PC-3 (cell line): ENCODE data around the gene ARF4. TPM values are rescaled to one million over a fixed set of nuclear protein-coding genes. Genes with fewer than 3 reads are reported as not detected.

Source experiments
- ATAC-seq: fragments of 200-7000 bp; cut with Tn5 transposase; 2 replicates; pipeline ENCODE4 v1.9.1; 2020; ENCODE audit warnings: mild to moderate bottlenecking, moderate library complexity
- BruUV-seq: library from RNA; stranded (reverse); fragments of 400-500 nt; replicated peaks from 2 replicates; lab custom pipeline; 2021; lab: Mats Ljungman, UMichigan
- CTCF ChIA-PET: fragments of 300-600 bp; sonication (Branson Sonifier 250); formaldehyde crosslinking; loops from one replicate; lab custom pipeline; 2022; ENCODE audit warnings: antibody characterized with exemption; lab: Charles Lee
- POLR2A ChIA-PET: fragments of 300-600 bp; sonication (Branson Sonifier 250); formaldehyde crosslinking; loops from one replicate; lab custom pipeline; 2022; ENCODE audit warnings: antibody characterized with exemption; ENCODE audit not compliant: unreplicated experiment; lab: Charles Lee
- DNase-seq: peaks from one replicate; pipeline ENCODE4 v3.0.0-alpha.2; 2015
- H2AFZ ChIP-seq: fragments of 300-600 bp; sonication (generic); 2 replicates; pipeline ENCODE4 v1.6.0; 2016; ENCODE audit warnings: antibody characterized with exemption, low read length
- H3F3A ChIP-seq: fragments of 300-600 bp; sonication (generic); one replicate; pipeline ENCODE4 v1.6.0; 2017; ENCODE audit warnings: antibody characterized with exemption, low read length, control low read depth, mild to moderate bottlenecking; ENCODE audit not compliant: unreplicated experiment
- H3K27ac ChIP-seq: fragments of 300-600 bp; sonication (generic); 2 replicates; pipeline ENCODE4 v1.5.1; 2016; ENCODE audit warnings: mild to moderate bottlenecking, low read length
- H3K27me3 ChIP-seq: fragments of 300-600 bp; sonication (generic); 2 replicates; pipeline ENCODE4 v1.6.1; 2016; ENCODE audit warnings: low read length, mixed read lengths
- H3K36me3 ChIP-seq: fragments of 300-600 bp; sonication (generic); 2 replicates; pipeline ENCODE4 v1.6.1; 2016; ENCODE audit warnings: low read depth, mixed run types, low read length, mixed read lengths
- H3K4me1 ChIP-seq: fragments of 300-600 bp; sonication (generic); 2 replicates; pipeline ENCODE4 v1.5.1; 2016; ENCODE audit warnings: low read length; ENCODE audit not compliant: insufficient read depth
- H3K4me2 ChIP-seq: fragments of 300-600 bp; sonication (generic); 2 replicates; pipeline ENCODE4 v1.6.0; 2016; ENCODE audit warnings: low read length
- H3K4me3 ChIP-seq: fragments of 300-600 bp; sonication (generic); 2 replicates; pipeline ENCODE4 v1.5.1; 2016; ENCODE audit warnings: mild to moderate bottlenecking, low read length, mixed read lengths
- H3K79me2 ChIP-seq: fragments of 300-600 bp; sonication (generic); 2 replicates; pipeline ENCODE4 v1.6.1; 2017; ENCODE audit warnings: low read length, mixed read lengths
- H3K9ac ChIP-seq: fragments of 300-600 bp; sonication (generic); 2 replicates; pipeline ENCODE4 v1.6.0; 2016; ENCODE audit warnings: mild to moderate bottlenecking, low read length
- H3K9me2 ChIP-seq: fragments of 300-600 bp; sonication (generic); replicated peaks from 2 replicates; pipeline ENCODE4 v1.6.1; 2016; ENCODE audit warnings: mixed run types, low read length, mixed read lengths
- H3K9me3 ChIP-seq: fragments of 300-600 bp; sonication (generic); 2 replicates; pipeline ENCODE4 v1.6.1; 2016; ENCODE audit warnings: low read length, mixed read lengths
- H4K20me1 ChIP-seq: fragments of 300-600 bp; sonication (generic); 2 replicates; pipeline ENCODE4 v1.6.1; 2016; ENCODE audit warnings: low read length, mixed read lengths
- EZH2 ChIP-seq: fragments of 300-600 bp; sonication (generic); IDR thresholded peaks from one replicate; pipeline ENCODE4 v1.6.1; 2017; ENCODE audit warnings: antibody characterized with exemption, mild to moderate bottlenecking, low read length; ENCODE audit not compliant: unreplicated experiment
- EZH2phosphoT487 ChIP-seq: fragments of 300-600 bp; sonication (generic); IDR thresholded peaks from 2 replicates; pipeline ENCODE4 v1.6.1; 2018; ENCODE audit warnings: mild to moderate bottlenecking, antibody characterized with exemption, low read length, borderline replicate concordance
- intact Hi-C: fragments of 100-400 bp; cut with micrococcal nuclease; formaldehyde crosslinking; loops from 2 replicates; pipeline ENCODE4 v1.9.0; 2023
- total RNA-seq: library from RNA; depleted of rRNA; stranded (reverse); fragments of >200 nt; gene quantifications from 2 replicates; pipeline ENCODE4 v1.2.3, GENCODE V29; 2014
- TF ChIP-seq, protein P1 (sequence below): fragments of 300-600 bp; sonication (generic); conservative IDR thresholded peaks from 2 replicates; pipeline ENCODE4 v1.5.1; 2017; ENCODE audit warnings: antibody characterized with exemption, low read depth, mild to moderate bottlenecking, low read length

The ARF4 gene
- total RNA-seq, 1 experiment from 2014 or later, result 135 TPM

DNA sequence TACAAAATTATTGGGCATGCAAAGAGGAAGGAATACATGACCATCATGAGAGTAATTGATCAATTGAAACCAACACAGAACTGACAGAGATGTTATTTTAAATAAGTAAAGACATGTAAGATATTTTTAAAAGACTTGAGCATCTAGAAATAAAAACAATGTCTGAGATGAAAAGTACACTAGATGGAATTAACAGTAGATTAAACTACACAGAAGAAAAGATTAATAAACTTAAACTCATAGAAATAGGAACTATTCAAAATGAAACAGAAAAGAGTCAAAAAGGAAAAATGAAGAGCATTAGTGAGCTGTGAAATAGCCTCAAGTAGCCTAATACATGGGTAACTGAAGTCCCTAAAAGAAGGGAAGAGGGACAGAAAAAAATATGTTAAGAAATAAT, 8.5 kb upstream of the ARF4 start:
- Histone ChIP-seq H3K9me3 (no peaks in the 10 kb centered on the region), H3K27ac (no peak overlapping the region), H3K4me3 (no peak overlapping the region), H3K4me1 (no peaks in the 10 kb centered on the region), H3K79me2 (no peaks in the 10 kb centered on the region), H3K9ac (no peak overlapping the region), H2AFZ (no peak overlapping the region), H3K27me3 (no peaks in the 10 kb centered on the region), H3K4me2 (no peak overlapping the region), H3K36me3 (no peaks in the 10 kb centered on the region), H4K20me1 (no peaks in the 10 kb centered on the region), H3K9me2 (no peaks in the 10 kb centered on the region), H3F3A (no peaks in the 10 kb centered on the region)
- ChIA-PET POLR2A (no interaction called here), CTCF (no interaction called here)
- TF ChIP-seq EZH2phosphoT487 (no peak), EZH2 (no peak)
- TF ChIP-seq, protein P1, sequence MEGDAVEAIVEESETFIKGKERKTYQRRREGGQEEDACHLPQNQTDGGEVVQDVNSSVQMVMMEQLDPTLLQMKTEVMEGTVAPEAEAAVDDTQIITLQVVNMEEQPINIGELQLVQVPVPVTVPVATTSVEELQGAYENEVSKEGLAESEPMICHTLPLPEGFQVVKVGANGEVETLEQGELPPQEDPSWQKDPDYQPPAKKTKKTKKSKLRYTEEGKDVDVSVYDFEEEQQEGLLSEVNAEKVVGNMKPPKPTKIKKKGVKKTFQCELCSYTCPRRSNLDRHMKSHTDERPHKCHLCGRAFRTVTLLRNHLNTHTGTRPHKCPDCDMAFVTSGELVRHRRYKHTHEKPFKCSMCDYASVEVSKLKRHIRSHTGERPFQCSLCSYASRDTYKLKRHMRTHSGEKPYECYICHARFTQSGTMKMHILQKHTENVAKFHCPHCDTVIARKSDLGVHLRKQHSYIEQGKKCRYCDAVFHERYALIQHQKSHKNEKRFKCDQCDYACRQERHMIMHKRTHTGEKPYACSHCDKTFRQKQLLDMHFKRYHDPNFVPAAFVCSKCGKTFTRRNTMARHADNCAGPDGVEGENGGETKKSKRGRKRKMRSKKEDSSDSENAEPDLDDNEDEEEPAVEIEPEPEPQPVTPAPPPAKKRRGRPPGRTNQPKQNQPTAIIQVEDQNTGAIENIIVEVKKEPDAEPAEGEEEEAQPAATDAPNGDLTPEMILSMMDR, result no peak
- BruUV-seq, result no TSS peak
- ATAC-seq (no peak), DNase-seq (no peak)
- intact Hi-C loops, result no loop called here

DNA sequence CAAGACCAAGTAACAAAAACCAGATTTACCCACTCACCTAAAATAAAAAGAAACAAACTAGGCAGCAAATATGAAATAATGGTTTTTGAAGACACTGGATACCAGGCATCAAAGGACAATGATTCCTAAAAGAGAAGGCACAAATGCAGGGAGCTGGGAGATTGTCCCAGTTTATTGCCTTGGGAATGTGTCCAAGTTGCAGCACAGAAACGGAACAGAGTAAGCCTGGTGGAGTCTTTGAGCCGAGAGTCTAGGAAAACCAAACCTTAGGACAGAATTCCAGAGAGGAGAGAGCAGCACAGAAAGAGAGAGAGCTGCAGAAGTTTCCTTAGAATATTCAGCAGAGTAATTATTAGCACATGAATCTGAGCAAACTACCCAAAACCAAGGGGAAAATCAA, 7.8 kb upstream of the ARF4 start:
- Histone ChIP-seq H2AFZ (no peak overlapping the region), H3K4me3 (no peak overlapping the region), H3K9ac (no peak overlapping the region), H3K36me3 (no peaks in the 10 kb centered on the region), H4K20me1 (no peaks in the 10 kb centered on the region), H3K9me3 (no peaks in the 10 kb centered on the region), H3K27ac (no peak overlapping the region), H3K79me2 (no peaks in the 10 kb centered on the region), H3K4me2 (no peak overlapping the region), H3F3A (no peaks in the 10 kb centered on the region), H3K4me1 (no peaks in the 10 kb centered on the region), H3K9me2 (no peaks in the 10 kb centered on the region), H3K27me3 (no peaks in the 10 kb centered on the region)
- ATAC-seq (no peak), DNase-seq (no peak)
- ChIA-PET CTCF (no interaction called here), POLR2A (no interaction called here)
- intact Hi-C loops, result no loop called here
- TF ChIP-seq, protein P1, result no peak
- no peak for TF ChIP-seq EZH2
- no peak for TF ChIP-seq EZH2phosphoT487
- BruUV-seq, result no TSS peak

DNA sequence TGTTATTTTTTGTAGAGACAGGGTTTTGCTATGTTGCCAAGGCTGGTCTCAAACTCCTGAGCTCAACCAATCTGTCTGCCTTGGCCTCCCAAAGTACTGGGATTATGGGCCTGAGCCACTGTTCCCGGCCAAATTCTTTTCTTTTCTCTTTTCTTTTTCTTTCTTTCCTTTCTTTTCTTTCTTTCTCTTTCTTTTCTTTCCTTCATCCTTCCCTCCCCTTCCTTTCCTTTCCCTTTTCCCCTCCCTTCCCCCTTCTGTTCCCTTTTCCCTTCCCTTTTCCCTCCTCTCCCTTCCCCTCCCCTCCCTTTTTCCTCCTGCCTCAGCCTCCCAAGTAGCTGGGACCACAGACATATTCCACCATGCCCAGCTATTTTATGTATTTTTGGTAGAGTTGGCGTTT, 3.1 kb upstream of the ARF4 start:
- Histone ChIP-seq H3K4me1 (peaks cover 5% of the 10 kb centered on the region), H3K79me2 (peaks cover 31% of the 10 kb centered on the region), H3K4me2 (no peak overlapping the region), H3K27ac (no peak overlapping the region), H3F3A (no peaks in the 10 kb centered on the region), H3K36me3 (0 out of 2 replicates have a peak, but pooled peaks cover under 1% of the 10 kb centered on the region), H3K9me3 (no peaks in the 10 kb centered on the region), H2AFZ (no peak overlapping the region), H3K4me3 (no peak overlapping the region), H4K20me1 (peaks cover 17% of the 10 kb centered on the region), H3K27me3 (no peaks in the 10 kb centered on the region), H3K9ac (no peak overlapping the region), H3K9me2 (no peaks in the 10 kb centered on the region)
- BruUV-seq, result no TSS peak
- DNase-seq (no peak), ATAC-seq (no peak)
- ChIA-PET POLR2A (no interaction called here), CTCF (no interaction called here)
- intact Hi-C loops, result no loop called here
- TF ChIP-seq, protein P1, result no peak
- TF ChIP-seq EZH2, result no peak
- no peak for TF ChIP-seq EZH2phosphoT487
